HG03575 (cell line): ENCODE data around the gene PM20D1.

Experiments
- ATAC-seq: cut with Tn5 transposase; IDR thresholded peaks from one replicate; pipeline ENCODE4 v1.9.1; 2021; ENCODE audit not compliant: unreplicated experiment, insufficient number of reproducible peaks, low FRiP score; ENCODE audit errors: extremely low read depth

The PM20D1 gene

GRCh38 chr1:205811660-205812059 is 38.3 kb downstream of the PM20D1 start:
- no peak for ATAC-seq

DNA sequence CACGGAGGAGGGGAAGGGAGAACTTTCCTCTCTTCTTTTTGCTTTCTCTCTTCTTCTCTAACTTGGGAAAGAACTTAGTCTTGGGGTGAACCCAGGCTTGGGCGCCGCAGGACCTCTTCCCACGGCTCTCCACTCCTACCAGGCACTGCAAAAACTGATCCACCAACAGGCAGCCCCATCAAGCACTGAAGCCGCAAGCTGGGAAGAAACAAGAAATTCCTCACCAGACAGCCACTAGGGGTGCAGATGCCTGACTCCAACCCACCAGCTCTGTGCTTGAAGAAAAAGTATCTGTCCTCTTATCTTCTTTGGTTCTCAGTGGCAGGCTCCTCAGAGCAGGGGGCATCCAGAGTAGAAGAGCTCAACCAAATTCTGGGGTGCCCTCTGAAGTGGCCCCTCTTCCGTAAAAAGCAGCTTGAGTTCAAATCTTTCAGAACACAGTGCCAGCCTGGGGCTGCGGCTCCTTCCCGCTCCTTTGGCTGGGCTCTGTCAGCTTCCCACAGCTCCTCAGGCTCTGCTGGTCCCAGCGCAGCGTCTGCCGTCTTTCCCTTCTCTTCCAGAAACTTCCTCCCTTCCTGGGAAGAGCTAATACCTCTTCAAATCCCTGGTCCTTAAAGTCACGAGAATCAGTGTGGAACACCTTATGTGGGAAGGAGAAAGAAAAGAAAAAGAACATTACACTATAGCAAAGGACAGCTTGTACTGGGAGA is 39.3 kb downstream of the PM20D1 start:
- no peak for ATAC-seq

GRCh38 chr1:205809942-205810345 is 40.0 kb downstream of the PM20D1 start:
- ATAC-seq: no peak

GRCh38 chr1:205809469-205809868 is 40.5 kb downstream of the PM20D1 start:
- no peak for ATAC-seq

DNA sequence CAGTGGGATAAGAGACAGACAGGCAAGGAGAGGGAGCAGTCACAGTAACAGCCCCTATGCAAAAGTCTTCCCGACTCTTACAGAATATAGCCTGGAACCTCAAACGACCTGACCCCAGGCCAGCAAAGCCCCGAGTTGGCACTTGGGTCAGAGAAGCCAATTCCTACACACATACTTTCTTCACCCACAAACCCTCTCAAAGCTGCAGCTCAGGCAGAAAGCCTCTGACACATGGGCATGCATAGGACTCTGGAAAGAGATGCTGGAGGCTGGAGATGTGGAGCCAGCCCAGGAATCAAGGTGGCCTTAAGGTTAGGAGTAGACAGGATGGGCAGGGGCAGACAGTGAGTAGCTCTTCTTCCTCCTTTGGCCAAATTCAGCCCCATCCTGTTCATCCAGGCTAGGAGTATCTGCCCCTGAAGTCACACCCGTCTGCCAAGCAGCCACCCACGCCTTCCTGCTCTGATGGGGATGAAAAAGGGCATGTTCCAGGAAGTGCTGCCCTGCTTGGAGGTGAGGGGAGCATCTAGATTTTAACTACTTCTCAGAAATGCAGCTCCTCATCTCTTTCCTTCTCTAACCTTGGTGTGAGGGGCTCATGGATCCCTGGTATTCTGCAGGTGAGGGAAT is 44.7 kb downstream of the PM20D1 start:
- no peak for ATAC-seq

GRCh38 chr1:205804605-205805004 is 45.3 kb downstream of the PM20D1 start:
- ATAC-seq: no peak

DNA sequence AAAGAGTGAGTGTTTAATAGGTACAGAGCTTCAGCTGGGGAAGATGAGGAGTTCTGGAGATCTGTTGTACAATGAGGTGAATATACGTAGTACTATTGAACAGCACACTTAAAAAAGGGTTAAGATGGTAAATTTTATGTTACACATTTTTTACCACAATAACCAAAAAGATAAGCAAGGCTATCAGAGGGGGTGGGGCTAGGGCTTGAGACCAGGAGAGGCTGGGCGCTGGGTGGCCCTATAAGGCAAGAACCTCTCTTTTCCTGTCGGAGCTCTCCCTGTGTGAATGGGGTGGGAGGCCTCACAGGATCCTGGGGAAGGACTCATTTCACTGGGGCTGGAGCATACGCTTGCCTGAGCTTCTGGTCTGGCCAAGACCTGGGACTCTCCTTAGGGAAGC is 45.9 kb downstream of the PM20D1 start:
- ATAC-seq: no peak

GRCh38 chr1:205802060-205802459 is 47.9 kb downstream of the PM20D1 start:
- ATAC-seq: no peak

- ATAC-seq: no peak
Measured at GRCh38 chr1:205800981-205801703, 48.8 kb downstream of the PM20D1 start.

- ATAC-seq: no peak
Measured at GRCh38 chr1:205800427-205800826, 49.5 kb downstream of the PM20D1 start.

DNA sequence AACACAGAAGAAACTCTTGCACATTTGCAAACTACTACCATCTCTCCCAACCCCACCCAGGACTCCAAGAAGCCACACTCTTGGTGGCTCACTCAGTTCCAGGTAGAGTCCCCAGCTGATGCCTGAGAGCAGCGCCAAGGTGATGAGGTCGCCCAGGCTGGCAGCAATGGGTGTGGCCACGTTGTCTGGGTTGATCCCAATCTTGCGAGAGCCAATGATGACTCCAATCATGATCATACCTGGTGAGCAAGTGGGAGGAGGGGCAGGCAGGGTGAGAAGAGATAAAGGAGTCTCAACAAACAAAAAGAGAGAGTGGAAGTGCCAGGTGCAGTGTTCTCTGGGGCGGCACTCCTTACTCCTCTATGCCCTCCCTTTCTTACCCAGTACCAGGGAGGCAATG is 51.4 kb downstream of the PM20D1 start:
- ATAC-seq: no peak

DNA sequence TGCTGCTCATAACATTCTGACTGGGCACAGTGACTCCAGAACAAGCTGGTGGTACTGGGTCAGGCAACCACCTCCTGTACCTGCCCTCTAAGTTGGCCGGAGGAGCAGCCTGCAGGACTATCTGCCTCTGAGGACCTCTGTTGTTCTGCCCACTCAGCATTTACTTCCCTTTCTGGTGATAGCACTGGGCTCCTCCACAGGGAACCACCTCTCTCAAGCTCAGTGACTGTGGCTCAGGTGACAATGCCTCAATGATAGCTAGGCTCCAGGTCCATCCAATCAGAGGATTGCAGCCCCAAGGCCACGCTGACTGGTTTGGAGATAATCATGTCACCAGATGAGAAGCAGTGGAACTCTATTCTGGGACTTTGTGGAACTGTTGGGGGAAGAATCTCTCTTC is 52.8 kb downstream of the PM20D1 start:
- ATAC-seq: no peak

- ATAC-seq: no peak
Measured at GRCh38 chr1:205794011-205794730, 55.8 kb downstream of the PM20D1 start.

DNA sequence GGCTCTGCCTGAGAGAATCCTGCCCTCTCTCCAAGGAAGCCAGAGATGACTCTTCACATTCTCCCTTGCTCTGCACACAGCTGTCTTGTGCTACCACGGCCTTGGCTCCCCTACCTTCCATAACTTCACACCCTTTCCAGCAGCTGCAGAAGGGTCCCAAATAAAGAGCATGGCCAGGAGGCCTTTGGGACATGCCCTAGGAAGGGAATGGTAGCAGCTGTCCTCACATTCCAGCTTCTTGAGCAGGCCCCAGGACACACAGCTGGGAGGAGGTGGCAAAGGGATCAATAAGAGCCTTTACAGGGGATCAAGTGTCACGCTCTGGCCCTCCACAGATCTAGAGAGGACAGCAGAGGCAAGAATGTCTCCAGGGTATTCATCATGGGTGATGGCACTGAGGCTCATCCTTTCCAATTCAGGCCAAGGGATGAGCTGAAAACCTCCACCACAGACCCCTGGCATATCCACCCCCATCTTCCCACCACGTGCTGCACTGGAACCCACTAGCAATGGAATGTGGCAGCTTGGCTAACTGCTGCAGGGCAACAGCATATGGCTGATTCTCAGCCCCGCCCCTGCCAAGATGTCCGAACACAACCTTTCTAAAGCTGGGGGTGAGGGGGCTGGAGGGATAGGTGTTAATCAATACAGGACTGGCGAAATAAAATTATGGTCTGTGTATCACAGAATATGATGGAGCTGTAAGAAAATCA is 56.8 kb downstream of the PM20D1 start:
- no peak for ATAC-seq

GRCh38 chr1:205792481-205792881 is 57.5 kb downstream of the PM20D1 start:
- no peak for ATAC-seq

GRCh38 chr1:205791568-205792180 is 58.3 kb downstream of the PM20D1 start:
- ATAC-seq: no peak

DNA sequence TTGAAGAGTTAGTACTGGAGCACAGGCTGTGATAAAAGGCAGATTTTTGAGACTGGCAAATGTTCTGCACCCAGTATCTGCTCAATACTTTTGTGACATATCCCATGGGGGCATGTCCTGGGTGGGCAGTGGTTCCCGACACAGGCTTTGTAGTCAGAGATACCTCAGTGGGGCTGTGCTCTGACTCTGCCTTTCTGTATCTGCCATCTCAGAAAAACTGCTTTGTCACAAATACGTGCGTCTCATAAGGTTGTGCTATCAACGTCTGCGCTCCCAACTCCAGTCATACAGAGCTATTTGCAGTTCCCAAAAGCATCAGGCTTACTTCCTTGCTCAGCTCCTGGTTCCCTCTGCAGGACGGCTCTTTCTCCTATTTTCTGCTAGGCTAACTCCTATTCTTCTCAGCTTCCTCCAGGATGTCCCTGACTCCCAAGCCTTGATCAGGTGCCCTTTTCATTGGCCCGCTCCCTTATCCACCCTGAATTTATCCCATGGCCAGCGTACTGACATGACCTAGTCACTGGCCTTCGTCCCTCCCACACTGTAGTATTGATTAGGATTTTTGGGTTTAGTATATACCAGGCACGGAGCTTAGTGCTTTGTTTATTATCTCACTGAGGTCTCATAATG is 62.5 kb downstream of the PM20D1 start:
- no peak for ATAC-seq

DNA sequence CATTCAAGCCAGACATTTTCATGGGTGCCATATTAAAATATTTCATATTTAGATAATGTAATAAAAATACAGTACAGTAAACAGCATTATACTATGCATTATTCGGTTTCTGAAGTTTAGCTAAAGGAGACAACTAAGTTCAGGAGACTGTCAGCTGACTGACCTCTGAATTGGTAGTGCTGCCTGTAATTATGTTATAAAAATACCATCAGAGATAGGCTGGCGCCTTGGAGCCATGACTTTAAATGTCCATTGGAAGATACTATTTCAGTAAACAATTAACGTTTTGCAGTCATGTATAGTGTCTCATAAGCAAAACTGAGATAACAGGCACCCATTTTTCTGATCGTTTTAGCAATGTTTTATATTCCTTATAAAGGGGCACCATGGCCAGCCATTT is 63.3 kb downstream of the PM20D1 start:
- ATAC-seq: no peak
